ENCODE measurements around the gene MYLK.

The MYLK gene

GRCh38 chr3:123682302-123682701 lies 201.8 kb downstream of the MYLK start:
- no peak for ATAC-seq
- Mint-ChIP-seq H3K4me3 (no peak overlapping the region), H3K4me1 (no peaks in the 10 kb centered on the region), H3K27me3 (no peaks in the 10 kb centered on the region), H3K9me3 (no peaks in the 10 kb centered on the region), H3K27ac (no peak overlapping the region)
- DNase-seq, result no peak

GRCh38 chr3:123679712-123680386 lies 204.3 kb downstream of the MYLK start:
- H3K27ac Mint-ChIP-seq, result no peak overlapping the region
- DNase-seq (no peak), ATAC-seq (no peak)
- no peaks in the 10 kb centered on the region for H3K4me1 Mint-ChIP-seq
- no peak overlapping the region for H3K4me3 Mint-ChIP-seq
- no peaks in the 10 kb centered on the region for H3K9me3 Mint-ChIP-seq
- H3K27me3 Mint-ChIP-seq, result peaks cover 5% of the 10 kb centered on the region

- DNase-seq, result no peak
- no peaks in the 10 kb centered on the region for H3K9me3 Mint-ChIP-seq
- no peak for ATAC-seq
- H3K4me3 Mint-ChIP-seq, result no peak overlapping the region
- peaks cover 17% of the 10 kb centered on the region for H3K27me3 Mint-ChIP-seq
- H3K27ac Mint-ChIP-seq, result peak overlapping the region in 1 of 2 donors; percentile 4
- H3K4me1 Mint-ChIP-seq, result no peaks in the 10 kb centered on the region
These were observed 206.0 kb downstream of the MYLK start for GRCh38 chr3:123678108-123678511.

GRCh38 chr3:123672429-123673146 lies 211.5 kb downstream of the MYLK start:
- Mint-ChIP-seq H3K27me3 (peaks cover 23% of the 10 kb centered on the region), H3K27ac (no peak overlapping the region), H3K4me1 (no peaks in the 10 kb centered on the region), H3K9me3 (no peaks in the 10 kb centered on the region), H3K4me3 (no peak overlapping the region)
- no peak for ATAC-seq
- no peak for DNase-seq

GRCh38 chr3:123670743-123671142 lies 213.4 kb downstream of the MYLK start:
- no peaks in the 10 kb centered on the region for H3K9me3 Mint-ChIP-seq
- DNase-seq (no peak), ATAC-seq (no peak)
- no peak overlapping the region for H3K4me3 Mint-ChIP-seq
- H3K4me1 Mint-ChIP-seq, result peaks cover 5% of the 10 kb centered on the region
- H3K27me3 Mint-ChIP-seq, result peaks cover 26% of the 10 kb centered on the region
- H3K27ac Mint-ChIP-seq, result no peak overlapping the region

- Mint-ChIP-seq H3K27me3 (peaks cover 21% of the 10 kb centered on the region), H3K27ac (no peak overlapping the region), H3K9me3 (no peaks in the 10 kb centered on the region), H3K4me3 (no peak overlapping the region), H3K4me1 (peaks cover 5% of the 10 kb centered on the region)
- DNase-seq (no peak), ATAC-seq (no peak)
These were observed 215.2 kb downstream of the MYLK start for GRCh38 chr3:123668906-123669305.

- Mint-ChIP-seq H3K27ac (no peak overlapping the region), H3K27me3 (peaks cover 23% of the 10 kb centered on the region), H3K4me1 (peaks cover 5% of the 10 kb centered on the region), H3K4me3 (no peak overlapping the region), H3K9me3 (no peaks in the 10 kb centered on the region)
- DNase-seq (no peak), ATAC-seq (no peak)
These were observed 216.3 kb downstream of the MYLK start for GRCh38 chr3:123667784-123668183.

- H3K4me1 Mint-ChIP-seq, result peaks cover 5% of the 10 kb centered on the region
- H3K27me3 Mint-ChIP-seq, result peaks cover 17% of the 10 kb centered on the region
- ATAC-seq (no peak), DNase-seq (no peak)
- H3K4me3 Mint-ChIP-seq, result no peak overlapping the region
- H3K9me3 Mint-ChIP-seq, result no peaks in the 10 kb centered on the region
- no peak overlapping the region for H3K27ac Mint-ChIP-seq
These were observed 219.4 kb downstream of the MYLK start for GRCh38 chr3:123664753-123665152.

GRCh38 chr3:123663977-123664376 lies 220.2 kb downstream of the MYLK start:
- ATAC-seq, result no peak
- Mint-ChIP-seq H3K9me3 (no peaks in the 10 kb centered on the region), H3K27me3 (peaks cover 17% of the 10 kb centered on the region), H3K4me1 (peaks cover 5% of the 10 kb centered on the region), H3K4me3 (no peak overlapping the region), H3K27ac (no peak overlapping the region)
- DNase-seq, result no peak

GRCh38 chr3:123661973-123662372 lies 222.2 kb downstream of the MYLK start:
- peaks cover 17% of the 10 kb centered on the region for H3K27me3 Mint-ChIP-seq
- DNase-seq (no peak), ATAC-seq (no peak)
- peaks cover 3 to 7% of the 10 kb centered on the region in 2 donors for H3K9me3 Mint-ChIP-seq
- H3K4me1 Mint-ChIP-seq, result peaks cover 5% of the 10 kb centered on the region
- no peak overlapping the region for H3K4me3 Mint-ChIP-seq
- H3K27ac Mint-ChIP-seq, result no peak overlapping the region

- Mint-ChIP-seq H3K4me3 (no peak overlapping the region), H3K9me3 (peaks cover 10 to 14% of the 10 kb centered on the region in 2 donors)
- DNase-seq, result no peak
These were observed 223.2 kb downstream of the MYLK start for GRCh38 chr3:123660900-123661299.

GRCh38 chr3:123660141-123660675 lies 223.9 kb downstream of the MYLK start:
- H3K27me3 Mint-ChIP-seq, result peaks cover 9% of the 10 kb centered on the region
- H3K9me3 Mint-ChIP-seq, result peaks cover 10 to 14% of the 10 kb centered on the region in 2 donors
- no peaks in the 10 kb centered on the region for H3K4me1 Mint-ChIP-seq
- DNase-seq (no peak), ATAC-seq (no peak)
- H3K4me3 Mint-ChIP-seq, result no peak overlapping the region
- no peak overlapping the region for H3K27ac Mint-ChIP-seq

More at GRCh38 chr3:123660900-123661299, 223.2 kb downstream of the MYLK start:
- H3K4me1 Mint-ChIP-seq, result no peaks in the 10 kb centered on the region
- H3K27ac Mint-ChIP-seq, result peak overlapping the region in 1 of 2 donors; percentile 27
- ATAC-seq, result no peak
- peaks cover 9% of the 10 kb centered on the region for H3K27me3 Mint-ChIP-seq

- H3K4me1 Mint-ChIP-seq, result no peaks in the 10 kb centered on the region
- peaks cover 10 to 14% of the 10 kb centered on the region in 2 donors for H3K9me3 Mint-ChIP-seq
- no peak overlapping the region for H3K27ac Mint-ChIP-seq
- peaks cover 6% of the 10 kb centered on the region for H3K27me3 Mint-ChIP-seq
- H3K4me3 Mint-ChIP-seq, result no peak overlapping the region
- no peak for ATAC-seq
- DNase-seq, result no peak
These were observed 225.3 kb downstream of the MYLK start for GRCh38 chr3:123658852-123659206.

GRCh38 chr3:123658118-123658851 lies 225.8 kb downstream of the MYLK start:
- ATAC-seq, result no peak
- no peak for DNase-seq
- H3K4me1 Mint-ChIP-seq, result no peaks in the 10 kb centered on the region
- no peak overlapping the region for H3K4me3 Mint-ChIP-seq
- peaks cover 10 to 14% of the 10 kb centered on the region in 2 donors for H3K9me3 Mint-ChIP-seq
- H3K27me3 Mint-ChIP-seq, result peaks cover under 1% of the 10 kb centered on the region
- no peak overlapping the region for H3K27ac Mint-ChIP-seq

- Mint-ChIP-seq H3K4me1 (no peaks in the 10 kb centered on the region), H3K27ac (no peak overlapping the region), H3K4me3 (no peak overlapping the region), H3K27me3 (no peaks in the 10 kb centered on the region), H3K9me3 (peaks cover 10 to 14% of the 10 kb centered on the region in 2 donors)
- DNase-seq (no peak), ATAC-seq (no peak)
These were observed 226.6 kb downstream of the MYLK start for GRCh38 chr3:123657568-123657967.

- H3K9me3 Mint-ChIP-seq, result peaks cover 10 to 14% of the 10 kb centered on the region in 2 donors
- no peaks in the 10 kb centered on the region for H3K4me1 Mint-ChIP-seq
- no peak overlapping the region for H3K4me3 Mint-ChIP-seq
- H3K27me3 Mint-ChIP-seq, result no peaks in the 10 kb centered on the region
- no peak for ATAC-seq
- no peak for DNase-seq
- H3K27ac Mint-ChIP-seq, result no peak overlapping the region
These were observed 227.0 kb downstream of the MYLK start for GRCh38 chr3:123657111-123657510.

Measured in stimulated activated naive CD8-positive, alpha-beta T cell treated with anti-CD3 and anti-CD28 coated beads, Interleukin-15, amount 100 ng/mL, for 72 hours (primary cell).